Measurements from ENCODE around the gene RFPL2.
"Not testable (repeated sequence)": the region's sequence is repeated elsewhere in the genome, so short reads cannot be mapped to it uniquely, and the experiment has no call there.

The RFPL2 gene

GRCh38 chr22:32183625-32184024 is 21.2 kb downstream of the RFPL2 start:
- DNase-seq (ENCODE audit: insufficient read length) (no peak), FAIRE-seq (peak; percentile 17)
- TF ChIP-seq POLR2AphosphoS5 (IDR thresholded peaks at IDR 0.05; ENCODE audit: low read depth, low read length) (no peak), POLR2A (IDR thresholded peaks at IDR 0.05; ENCODE audit: low read depth, low read length) (no peak), TAF1 (IDR thresholded peaks at IDR 0.05; ENCODE audit: borderline replicate concordance, low read depth, low read length) (no peak)

- no peak for DNase-seq (ENCODE audit: insufficient read length)
- no peak for FAIRE-seq
- TF ChIP-seq POLR2AphosphoS5 (IDR thresholded peaks at IDR 0.05; ENCODE audit: low read depth, low read length): no peak
- TF ChIP-seq POLR2A (IDR thresholded peaks at IDR 0.05; ENCODE audit: low read depth, low read length): no peak
- no peak for TF ChIP-seq TAF1 (IDR thresholded peaks at IDR 0.05; ENCODE audit: borderline replicate concordance, low read depth, low read length)
These were observed 23.8 kb downstream of the RFPL2 start for GRCh38 chr22:32181043-32181442.

- DNase-seq (ENCODE audit: insufficient read length): no peak
- TF ChIP-seq POLR2A (IDR thresholded peaks at IDR 0.05; ENCODE audit: low read depth, low read length): no peak
- no peak for TF ChIP-seq TAF1 (IDR thresholded peaks at IDR 0.05; ENCODE audit: borderline replicate concordance, low read depth, low read length)
- no peak for TF ChIP-seq POLR2AphosphoS5 (IDR thresholded peaks at IDR 0.05; ENCODE audit: low read depth, low read length)
- FAIRE-seq: no peak
These were observed 27.6 kb downstream of the RFPL2 start for GRCh38 chr22:32177221-32177765.

DNA sequence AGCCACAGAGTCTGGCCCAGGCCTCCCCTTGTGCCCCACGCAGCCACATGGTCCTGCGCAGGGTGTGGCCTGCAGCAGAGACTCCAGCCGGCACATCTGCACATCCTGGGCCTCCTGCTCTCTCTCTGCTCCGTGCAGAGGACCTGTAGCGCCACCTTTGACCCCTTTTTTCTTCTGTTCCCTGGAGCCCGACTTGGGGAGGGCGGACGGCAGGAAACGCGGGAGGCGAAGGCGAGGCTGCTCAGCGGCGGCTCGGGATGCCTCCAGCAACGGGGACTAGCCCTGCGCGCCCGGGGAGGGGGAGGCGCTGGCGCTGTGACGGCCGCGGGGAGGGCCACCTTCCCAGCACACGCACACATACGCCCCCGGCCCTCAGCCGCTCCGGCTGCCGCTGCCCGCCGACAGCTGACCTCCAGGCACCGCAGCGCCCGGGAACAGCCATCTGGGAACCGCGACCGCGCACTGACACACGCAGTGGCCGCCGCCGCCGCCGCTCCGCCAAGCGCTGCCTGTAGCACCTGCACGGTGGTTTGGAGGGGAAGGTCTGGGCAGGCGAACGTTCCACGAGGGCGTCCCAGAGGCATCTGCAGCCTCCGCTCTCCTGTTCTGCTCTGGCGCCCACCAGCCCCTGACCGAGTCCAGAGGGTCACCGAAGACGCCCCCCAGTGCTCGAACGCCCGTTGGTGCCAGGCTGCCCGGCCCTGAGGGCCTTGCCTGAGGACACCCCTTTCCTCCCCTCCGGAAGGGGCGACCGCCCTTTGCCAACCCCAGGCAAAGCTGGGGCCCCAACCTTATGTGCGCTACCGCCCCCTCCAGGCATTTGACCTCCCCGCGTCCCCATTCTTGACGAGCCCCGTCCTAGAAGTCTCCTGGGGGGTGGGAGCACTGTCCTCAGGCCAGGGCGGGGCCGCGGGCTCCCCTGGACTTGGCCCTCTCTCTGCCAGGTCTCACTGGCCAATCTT is 28.9 kb downstream of the RFPL2 start:
- DNase-seq (ENCODE audit: insufficient read length) (no peak), FAIRE-seq (no peak)

GRCh38 chr22:32175115-32175514 is 29.8 kb downstream of the RFPL2 start:
- FAIRE-seq: no peak
- no peak for TF ChIP-seq TAF1 (IDR thresholded peaks at IDR 0.05; ENCODE audit: borderline replicate concordance, low read depth, low read length)
- no peak for TF ChIP-seq POLR2AphosphoS5 (IDR thresholded peaks at IDR 0.05; ENCODE audit: low read depth, low read length)
- no peak for TF ChIP-seq POLR2A (IDR thresholded peaks at IDR 0.05; ENCODE audit: low read depth, low read length)
- no peak for DNase-seq (ENCODE audit: insufficient read length)

More for the DNA sequence above, 28.9 kb downstream of the RFPL2 start:
- TF ChIP-seq TAF1 (IDR thresholded peaks at IDR 0.05; ENCODE audit: borderline replicate concordance, low read depth, low read length) (no peak), POLR2AphosphoS5 (IDR thresholded peaks at IDR 0.05; ENCODE audit: low read depth, low read length) (no peak), POLR2A (IDR thresholded peaks at IDR 0.05; ENCODE audit: low read depth, low read length) (no peak)

DNA sequence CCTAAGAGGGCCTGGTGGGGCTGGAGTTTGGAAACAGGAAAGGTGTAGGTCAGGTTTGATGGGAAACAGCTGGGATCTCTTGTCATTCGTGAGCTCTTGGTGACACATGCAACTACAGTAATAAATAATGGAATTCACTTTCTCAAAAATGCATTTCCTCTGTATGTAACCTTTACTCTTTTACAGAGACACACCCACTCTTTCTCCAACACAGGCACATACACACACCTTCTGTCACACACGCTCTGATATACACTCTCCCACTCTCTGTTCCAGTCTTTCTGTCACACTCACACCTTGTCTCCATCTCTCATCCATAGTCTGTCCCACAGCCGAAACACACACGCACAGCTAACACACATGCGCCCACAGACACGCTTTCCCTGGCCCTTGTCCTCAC is 39.2 kb downstream of the RFPL2 start:
- TF ChIP-seq POLR2AphosphoS5 (IDR thresholded peaks at IDR 0.05; ENCODE audit: low read depth, low read length) (no peak), POLR2A (IDR thresholded peaks at IDR 0.05; ENCODE audit: low read depth, low read length) (no peak), TAF1 (IDR thresholded peaks at IDR 0.05; ENCODE audit: borderline replicate concordance, low read depth, low read length) (no peak)
- FAIRE-seq (no peak), DNase-seq (ENCODE audit: insufficient read length) (no peak)

DNA sequence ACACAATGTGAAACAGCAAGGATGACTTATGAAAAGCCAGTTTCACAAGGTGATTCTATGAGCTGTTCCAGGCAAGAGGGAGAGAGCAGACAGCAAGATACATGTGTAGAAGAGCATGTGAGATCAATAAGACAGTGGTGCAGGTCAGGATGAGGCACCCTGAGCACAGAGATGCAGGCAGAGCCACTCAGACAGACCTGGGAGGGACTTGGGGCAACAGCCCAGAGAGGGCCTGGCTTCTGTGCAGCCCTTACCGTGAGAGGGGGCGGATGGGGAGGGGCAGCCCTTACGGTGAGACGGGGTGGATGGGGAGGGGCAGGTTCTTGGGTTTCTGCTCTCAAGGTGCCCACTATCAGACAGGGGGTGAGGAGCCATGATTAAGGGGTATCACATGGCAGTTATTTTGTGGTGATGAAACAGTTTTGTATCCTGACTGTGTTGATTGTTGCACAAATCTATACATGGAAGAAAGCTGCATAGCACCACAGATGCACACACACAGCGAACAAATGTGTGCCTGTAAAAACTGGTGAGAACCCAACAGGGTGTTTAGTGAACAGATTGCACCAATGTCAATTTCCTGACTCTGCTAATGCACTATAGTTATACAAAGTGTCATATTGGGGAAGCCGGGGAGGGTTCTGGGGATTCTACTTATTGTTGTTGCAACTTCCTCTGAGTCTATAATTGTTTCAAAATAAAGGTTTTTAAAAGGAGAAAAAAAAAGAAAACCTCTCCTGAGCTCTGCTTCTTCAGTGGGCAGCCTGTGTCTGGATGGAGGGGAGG is 40.6 kb downstream of the RFPL2 start:
- DNase-seq (ENCODE audit: insufficient read length): no peak
- FAIRE-seq: no peak
- TF ChIP-seq POLR2A (IDR thresholded peaks at IDR 0.05; ENCODE audit: low read depth, low read length) (no peak), POLR2AphosphoS5 (IDR thresholded peaks at IDR 0.05; ENCODE audit: low read depth, low read length) (no peak), TAF1 (IDR thresholded peaks at IDR 0.05; ENCODE audit: borderline replicate concordance, low read depth, low read length) (no peak)

DNA sequence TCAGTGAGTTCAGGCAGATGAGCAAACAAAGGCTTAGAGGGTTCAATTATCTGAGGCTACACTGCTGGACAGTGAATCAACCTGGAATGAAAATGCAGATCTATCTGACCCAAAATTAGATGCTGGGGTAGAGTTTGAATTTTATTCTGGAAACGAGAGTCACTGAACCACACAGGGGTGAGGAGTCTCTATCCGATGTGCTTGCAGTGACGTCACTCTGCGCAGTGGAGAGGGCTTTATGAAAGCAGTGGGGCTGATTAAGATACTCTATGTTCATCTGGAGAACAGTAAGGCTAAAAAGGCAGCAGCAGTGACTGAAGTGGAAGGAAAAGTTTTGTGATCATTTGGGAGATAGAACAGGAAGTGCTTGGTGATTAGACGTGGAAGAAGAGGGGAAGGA is 44.5 kb downstream of the RFPL2 start:
- DNase-seq (ENCODE audit: insufficient read length): not testable (repeated sequence)
- FAIRE-seq: peak; percentile 76

DNA sequence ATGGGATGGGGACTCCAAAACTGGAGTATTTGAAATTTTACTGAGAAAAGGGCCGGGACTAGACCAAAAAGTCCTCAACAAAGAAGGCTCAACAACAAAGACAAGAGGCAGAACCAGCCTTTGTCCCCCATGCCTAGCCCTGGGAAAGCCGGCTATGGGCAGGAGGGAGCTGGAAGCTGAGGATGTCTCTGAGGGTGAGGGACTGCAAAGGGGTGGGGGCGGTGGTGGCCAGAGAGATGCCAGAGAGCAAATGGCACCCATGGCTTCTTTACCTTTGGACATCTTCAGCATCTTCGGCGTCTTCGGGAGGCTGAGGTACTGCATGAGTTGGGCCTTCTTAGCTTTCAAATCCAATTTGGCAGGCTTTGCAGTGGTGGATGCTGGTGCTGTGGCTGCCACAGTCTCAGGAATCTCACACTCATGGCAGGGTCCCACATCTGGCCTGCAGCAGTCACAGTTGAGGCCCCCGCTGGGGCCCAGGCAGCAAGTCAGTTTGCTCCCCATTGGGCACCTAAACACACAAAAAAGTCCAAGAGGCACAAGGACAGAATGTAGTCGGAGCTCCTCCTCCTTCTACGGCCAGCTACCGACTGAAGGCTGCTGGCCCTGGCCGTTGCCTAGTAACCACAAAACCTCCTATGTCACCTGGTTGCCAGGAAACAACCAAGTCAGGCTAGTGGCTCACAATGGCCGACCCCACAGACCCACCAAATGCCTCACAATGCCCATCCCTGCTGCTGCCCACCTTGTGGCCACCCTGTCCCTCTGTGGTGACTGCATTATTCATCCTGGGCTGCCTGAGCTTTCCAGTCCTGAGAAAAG is 46.0 kb downstream of the RFPL2 start, which contains the start of gene C22orf42:
C22orf42 (minus strand) TSS at position 592 of the 822 bp plus-strand sequence; CDS start at position 504, 88 bp downstream.
- DNase-seq (ENCODE audit: insufficient read length) (no peak), FAIRE-seq (no peak)
- TF ChIP-seq POLR2AphosphoS5 (IDR thresholded peaks at IDR 0.05; ENCODE audit: low read depth, low read length): no peak

DNA sequence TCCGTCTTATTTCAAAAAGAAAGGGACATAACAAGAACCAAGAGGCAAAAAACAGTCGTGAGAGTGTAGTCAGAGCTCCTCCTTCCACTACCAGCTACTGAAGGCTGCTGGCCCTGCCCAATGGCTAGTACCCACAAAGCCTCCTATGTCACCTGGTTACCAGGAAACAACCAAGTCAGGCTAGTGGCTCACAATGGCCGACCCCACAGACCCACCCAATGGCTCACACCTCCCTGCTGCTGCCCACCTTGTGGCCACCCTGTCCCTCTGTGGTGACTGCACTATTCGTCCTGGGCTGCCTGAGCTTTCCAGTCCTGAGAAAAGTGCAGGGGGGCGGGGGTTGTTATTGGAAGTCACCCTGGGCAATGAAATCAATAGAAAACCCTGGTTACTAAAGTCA is 47.2 kb downstream of the RFPL2 start:
- not testable (repeated sequence) for FAIRE-seq; DNase-seq (ENCODE audit: insufficient read length)

DNA sequence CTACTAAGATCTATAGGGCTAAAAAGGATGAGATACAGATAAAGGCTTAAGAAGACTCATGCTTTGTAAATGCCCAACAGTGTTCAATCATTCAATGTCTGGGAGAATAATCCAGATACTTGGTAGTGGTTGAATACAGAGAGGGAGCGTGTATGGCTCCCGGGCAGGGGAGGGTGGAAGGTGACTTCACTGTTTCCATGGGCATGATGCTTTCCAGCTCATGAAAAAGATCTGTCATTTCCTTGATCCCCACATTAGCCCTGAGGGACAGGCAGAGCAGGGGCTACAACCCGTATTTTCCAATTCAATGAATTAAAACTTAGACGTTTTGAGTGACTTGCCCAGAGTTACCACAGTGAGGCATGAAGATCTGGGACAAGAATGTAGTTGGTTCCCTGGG is 50.1 kb downstream of the RFPL2 start:
- FAIRE-seq; DNase-seq (ENCODE audit: insufficient read length): not testable (repeated sequence)

GRCh38 chr22:32151641-32152040 is 53.2 kb downstream of the RFPL2 start:
- DNase-seq (ENCODE audit: insufficient read length); FAIRE-seq: not testable (repeated sequence)

DNA sequence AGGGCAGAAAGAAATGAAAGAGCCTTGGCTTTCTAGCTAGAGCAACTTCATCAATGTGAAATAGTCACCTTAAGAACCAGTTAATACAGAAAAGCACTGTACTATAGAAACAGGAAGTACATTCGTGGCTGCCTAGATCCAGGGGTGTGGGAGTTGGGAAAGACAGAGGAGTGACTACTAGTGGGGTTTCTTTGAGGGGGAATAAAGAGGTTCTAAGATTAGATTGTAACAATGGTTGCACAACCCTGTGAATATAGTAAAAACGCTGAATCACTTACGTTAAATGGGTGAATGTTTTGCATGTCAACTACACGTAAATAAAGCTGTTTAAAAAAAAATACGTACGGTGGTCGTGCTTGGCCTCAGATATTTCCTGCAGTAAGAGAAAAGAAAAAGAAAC is 54.2 kb downstream of the RFPL2 start:
- not testable (repeated sequence) for FAIRE-seq; DNase-seq (ENCODE audit: insufficient read length)

- peak; percentile 65 for FAIRE-seq
- not testable (repeated sequence) for DNase-seq (ENCODE audit: insufficient read length)
These were observed 56.5 kb downstream of the RFPL2 start for GRCh38 chr22:32148372-32148771.

DNA sequence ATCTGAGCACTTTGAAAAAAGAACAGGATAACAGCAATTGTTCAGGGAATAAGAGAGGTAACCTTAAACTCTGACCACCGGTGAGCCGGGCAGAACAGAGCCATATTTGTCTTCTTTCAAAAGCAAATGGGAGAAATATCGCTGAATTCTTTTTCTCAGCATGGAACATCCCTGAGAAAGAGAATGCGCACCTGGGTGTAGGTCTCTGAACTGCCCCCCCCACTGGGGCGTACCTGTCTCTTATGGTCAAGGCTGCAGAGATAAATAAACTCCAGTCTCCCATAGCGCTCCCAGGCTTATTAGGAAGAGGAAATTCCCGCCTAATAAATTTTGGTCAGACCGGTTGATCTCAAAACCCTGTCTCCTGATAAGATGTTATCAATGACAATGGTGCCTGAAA is 57.7 kb downstream of the RFPL2 start:
- FAIRE-seq; DNase-seq (ENCODE audit: insufficient read length): not testable (repeated sequence)

Data from GM12892 (cell line).